GM18951 (cell line): ENCODE data around the gene TACR2.

Source experiments
- POLR2A ChIP-seq: IDR thresholded peaks from 4 replicates; pipeline ENCODE4 v1.6.1; 2011; ENCODE audit warnings: mild to moderate bottlenecking; ENCODE audit not compliant: insufficient read length, insufficient read depth; ENCODE audit errors: extremely low read depth
- in situ Hi-C: fragments of 300-500 bp; cut with MboI; formaldehyde crosslinking; loops from one replicate; pipeline ENCODE4 v1.12.0; 2022; ENCODE audit warnings: low sequenced_read_pairs, mixed read lengths, inconsistent platforms; ENCODE audit not compliant: unreplicated experiment

The TACR2 gene

DNA sequence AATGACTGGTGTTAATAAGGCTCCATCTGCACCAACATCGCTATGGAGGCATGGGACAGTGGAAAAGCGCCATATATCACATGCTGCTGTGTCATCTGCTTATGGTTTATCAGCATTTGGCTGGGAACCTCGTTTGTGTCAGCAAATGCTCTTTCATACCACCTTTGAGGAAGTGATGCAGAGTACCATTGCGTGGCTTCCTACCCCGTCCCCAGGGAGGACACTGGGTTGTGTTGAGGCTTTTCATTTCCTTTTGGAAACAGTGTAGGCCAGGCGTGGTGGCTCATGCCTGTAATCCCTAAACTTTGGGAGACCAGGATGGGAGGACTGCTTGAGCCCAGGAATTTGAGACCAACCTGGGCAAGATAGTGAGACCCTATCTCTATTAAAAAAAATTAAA is 6.8 kb downstream of the TACR2 start:
- in situ Hi-C loops: no loop called here
- no peak for TF ChIP-seq POLR2A

DNA sequence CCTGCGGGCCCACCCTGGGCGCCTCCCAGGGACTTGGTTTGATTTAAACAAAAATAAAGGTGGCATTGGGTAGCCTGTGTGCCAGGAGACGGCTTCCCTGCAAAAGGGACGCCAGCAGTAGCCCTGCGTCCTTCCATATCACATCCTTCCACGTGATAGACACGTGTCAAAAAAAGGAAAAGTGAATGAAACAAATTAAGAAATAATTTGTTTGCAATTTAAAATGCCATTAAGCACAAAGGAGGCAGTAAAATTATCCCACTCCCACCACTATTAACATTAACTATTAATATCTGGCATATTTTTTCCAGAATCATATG is 7.6 kb downstream of the TACR2 start:
- in situ Hi-C loops: no loop called here
- TF ChIP-seq POLR2A: no peak

DNA sequence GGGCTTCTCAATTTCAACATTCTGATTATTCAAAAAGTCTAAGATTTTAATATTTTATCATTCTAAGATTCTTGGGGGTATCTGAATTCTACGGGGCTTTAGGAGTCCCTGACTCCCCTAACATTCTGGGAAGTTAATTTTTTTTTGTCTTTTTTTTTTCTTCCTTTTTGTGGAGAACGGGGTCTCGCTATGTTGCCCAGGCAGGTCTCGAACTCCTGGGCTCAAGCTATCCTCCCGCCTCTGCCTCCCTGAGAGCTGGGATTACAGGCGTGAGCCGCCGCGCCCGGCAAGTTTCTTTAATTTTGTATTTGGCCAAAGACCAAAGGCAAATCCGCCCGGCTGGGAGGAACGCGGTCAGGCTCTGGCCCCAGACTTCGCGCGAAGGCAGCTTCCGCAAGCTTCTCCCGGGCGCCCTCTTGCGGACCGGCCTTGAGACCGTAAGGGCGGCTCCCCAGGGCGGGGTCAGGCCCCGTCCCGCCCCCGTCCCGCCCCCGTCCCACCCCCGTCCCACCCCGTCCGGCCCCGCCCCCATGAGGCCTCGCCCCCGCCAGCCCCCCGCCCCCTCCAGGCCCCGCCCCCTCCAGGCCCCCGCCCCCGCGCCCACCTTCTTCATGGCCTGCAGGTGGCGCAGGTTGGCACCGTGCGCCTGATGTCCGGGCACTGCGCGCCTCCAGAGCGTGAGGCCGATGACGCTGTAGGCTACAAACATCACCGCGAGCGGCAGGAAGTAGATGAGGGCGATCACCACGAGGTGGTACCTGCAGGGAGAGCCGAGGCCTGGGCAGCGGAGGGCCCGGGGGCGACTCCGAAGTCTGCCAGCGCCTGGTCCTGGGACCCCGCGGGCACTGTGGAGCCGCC is 8.2 kb downstream of the TACR2 start:
- TF ChIP-seq POLR2A: peak; percentile 34
- in situ Hi-C loops: no loop called here

DNA sequence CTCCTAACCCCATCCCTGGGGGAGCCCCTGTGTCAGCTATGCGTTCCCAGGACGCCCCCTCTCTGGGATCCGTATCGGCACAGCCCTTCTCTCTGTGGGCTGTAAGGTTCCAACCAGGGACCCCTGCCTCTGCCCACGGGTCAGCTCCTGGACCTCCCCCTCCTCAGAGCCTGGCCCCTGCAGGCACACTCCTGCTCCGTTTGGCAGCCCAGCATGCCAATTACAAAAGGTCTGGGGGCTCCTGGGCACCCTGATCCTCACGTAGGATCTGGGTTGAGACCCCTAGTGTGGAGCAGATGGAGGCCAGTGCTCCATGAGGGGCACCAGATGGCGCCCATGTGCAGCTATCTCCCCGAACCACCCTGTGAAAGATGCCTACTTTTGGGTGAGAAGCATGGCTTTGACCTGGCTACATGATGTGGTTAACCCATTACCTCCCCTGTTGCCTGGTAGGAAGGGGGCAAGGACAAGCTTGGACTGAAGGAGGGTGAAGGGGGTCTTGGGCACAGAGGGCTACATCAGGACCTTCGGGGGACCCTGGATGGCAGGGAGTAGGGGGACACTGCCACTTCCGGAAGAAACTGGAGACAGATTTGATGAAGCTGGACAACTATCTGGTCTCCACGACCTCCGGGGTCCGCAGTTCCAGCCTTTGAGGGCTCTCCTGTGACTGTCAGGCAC is 9.0 kb downstream of the TACR2 start:
- in situ Hi-C loops: no loop called here
- no peak for TF ChIP-seq POLR2A

DNA sequence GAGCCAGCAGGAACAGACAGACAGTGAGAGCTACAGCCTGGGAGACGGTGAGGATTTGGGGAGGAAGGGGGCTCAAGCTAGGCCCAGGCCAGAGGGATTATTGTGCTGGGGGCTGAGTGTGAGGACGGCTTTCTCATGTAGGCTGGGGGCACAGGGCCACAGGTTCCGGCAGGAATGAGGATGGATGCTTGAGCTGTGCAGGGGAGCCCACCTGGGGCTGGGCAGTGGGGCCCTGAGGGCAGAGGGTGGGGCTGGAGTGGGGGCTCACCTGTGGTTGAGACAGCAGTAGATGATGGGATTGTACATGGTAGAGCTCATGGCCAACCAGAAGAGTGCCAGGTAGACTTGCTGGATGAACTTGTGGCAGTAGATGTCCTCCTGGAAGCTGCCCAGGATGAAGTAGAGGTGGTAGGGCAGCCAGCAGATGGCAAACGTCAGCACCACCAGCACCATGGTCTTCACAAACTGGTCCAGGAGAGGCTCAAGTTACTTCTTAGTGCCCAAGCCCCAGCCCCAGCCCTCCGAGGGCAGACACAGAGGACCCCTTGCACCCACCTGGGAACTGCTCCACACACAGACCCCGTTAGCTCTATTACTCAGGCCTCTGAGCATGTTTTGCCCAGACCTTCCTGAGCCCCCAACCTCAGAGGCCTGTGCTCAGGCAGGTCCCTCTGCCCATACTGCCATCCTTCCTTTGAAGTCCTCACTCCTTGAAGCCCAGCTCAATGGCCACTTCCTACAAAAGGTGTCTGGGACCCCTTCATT is 9.7 kb downstream of the TACR2 start:
- no peak for TF ChIP-seq POLR2A
- in situ Hi-C loops: no loop called here

DNA sequence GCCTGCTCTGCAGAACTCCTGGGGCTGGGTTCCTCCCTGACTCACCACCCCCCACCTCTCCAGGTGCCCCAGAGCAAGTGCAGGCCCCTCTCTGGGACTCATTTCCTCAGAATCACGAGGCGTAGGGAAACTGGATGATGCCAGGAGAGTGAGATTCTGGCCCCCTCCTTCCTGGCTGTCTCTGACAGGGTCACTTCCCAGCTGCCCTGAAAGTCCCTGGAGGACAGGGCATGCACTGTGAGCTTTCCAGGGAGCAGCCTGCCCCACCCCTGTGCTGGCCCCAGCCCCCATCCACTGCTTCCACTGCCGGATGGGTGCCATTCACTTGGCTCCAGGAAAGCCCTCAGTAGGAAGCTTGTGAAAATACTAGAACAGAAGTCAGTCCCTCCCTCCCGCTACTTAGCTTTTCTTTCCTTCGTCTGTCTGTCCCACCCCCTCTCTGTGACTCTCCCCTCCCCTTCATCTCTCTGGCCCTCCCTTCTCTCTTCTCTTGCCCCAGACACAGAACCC is 10.4 kb downstream of the TACR2 start:
- in situ Hi-C loops: no loop called here
- no peak for TF ChIP-seq POLR2A

DNA sequence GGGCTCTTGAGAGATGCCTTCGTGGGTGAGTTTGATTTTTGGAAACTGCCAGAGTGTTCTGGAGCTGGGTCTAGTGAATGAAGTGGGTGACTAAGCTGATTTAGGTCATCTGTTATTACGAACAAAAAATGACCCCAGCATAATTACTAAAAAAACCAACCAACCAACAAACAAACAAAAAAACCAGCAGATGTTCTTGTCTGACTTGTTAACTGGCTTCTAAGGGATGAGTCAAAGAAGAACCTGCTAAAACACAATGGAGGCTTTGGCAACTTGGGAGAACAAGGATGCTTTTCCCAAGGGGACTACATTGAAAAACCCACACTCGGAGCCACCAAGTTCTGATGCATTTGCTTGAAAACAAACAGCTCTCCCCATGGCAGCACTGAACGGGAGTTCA is 11.5 kb downstream of the TACR2 start:
- TF ChIP-seq POLR2A: no peak
- in situ Hi-C loops: no loop called here

DNA sequence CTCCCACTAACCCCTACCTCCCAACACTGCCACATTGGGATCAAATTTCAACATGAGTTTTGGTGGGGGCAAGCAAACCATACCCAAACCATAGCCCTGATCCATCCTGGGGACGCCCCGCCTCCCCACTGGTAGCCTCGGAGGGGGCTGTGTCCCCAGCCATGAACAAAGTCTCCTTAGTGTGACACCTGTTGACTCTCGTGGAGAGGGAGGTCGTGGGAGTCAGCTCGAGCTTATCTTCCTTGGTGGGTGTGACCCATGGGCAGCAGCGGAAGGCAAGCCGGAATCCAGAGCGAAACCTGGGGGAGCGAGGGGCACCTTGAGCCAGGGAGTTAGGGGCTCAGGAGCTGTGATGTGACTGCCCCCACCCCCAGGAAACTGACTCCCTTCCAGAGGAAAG is 11.9 kb downstream of the TACR2 start:
- TF ChIP-seq POLR2A: no peak
- in situ Hi-C loops: no loop called here

DNA sequence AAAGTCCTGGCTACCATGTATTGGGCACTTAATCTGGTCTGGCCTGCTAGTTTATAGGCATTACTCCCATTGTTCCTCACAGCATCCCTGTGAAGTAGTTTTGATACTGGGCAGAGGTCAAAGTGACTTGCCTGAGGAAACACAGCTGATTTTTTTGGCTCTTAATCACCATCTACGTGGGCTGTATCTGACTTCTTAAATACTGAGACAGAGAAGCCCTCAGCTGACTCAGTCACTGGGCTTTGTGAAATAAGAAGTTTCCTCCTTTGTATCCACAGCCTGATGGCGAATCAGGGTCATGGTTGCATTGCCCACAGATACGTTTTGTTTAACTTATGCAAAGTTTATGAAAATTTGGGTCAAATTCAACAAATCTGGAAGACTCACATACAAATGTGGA is 13.2 kb downstream of the TACR2 start:
- in situ Hi-C loops: no loop called here

DNA sequence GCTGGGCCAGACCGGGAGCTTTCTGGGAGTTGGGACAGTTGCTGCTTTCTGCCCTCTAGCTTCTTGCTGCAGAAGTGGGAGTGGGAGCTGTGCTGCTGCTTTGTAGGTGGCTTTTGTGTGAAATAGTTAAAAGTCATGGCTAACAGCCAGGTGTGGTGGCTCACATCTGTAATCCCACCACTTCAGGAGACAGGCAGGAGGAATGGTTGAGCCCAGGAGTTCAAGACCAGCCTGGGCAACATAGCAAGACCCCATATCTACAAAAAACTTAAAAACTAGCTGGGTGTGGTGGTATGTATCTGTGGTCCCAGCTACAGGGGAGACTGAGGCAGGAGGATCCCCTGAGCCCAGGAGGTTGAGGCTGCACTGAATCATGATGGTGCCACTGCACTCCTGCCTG is 13.7 kb downstream of the TACR2 start:
- in situ Hi-C loops: no loop called here
- no peak for TF ChIP-seq POLR2A

More for the DNA sequence above, 13.2 kb downstream of the TACR2 start:
- no peak for TF ChIP-seq POLR2A

DNA sequence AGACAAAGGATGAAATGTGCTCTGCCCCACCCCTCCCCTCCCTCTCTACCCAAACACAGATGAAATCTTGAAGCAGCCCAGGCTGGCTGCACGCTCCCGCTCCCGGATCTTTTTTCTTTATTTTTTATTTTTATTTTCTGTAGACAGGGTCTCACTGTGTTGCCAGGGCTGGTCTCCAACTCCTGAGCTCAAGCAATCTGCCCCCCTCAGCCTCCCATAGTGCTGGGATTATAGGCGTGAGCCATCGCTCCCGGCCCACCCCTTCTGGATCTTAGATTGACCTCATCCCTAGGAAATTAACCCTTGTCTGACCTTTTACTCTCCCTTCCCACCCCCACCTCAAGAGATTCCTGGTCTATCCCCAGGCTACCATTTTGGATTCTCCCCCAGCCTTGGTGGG is 14.3 kb downstream of the TACR2 start:
- no peak for TF ChIP-seq POLR2A
- in situ Hi-C loops: no loop called here

DNA sequence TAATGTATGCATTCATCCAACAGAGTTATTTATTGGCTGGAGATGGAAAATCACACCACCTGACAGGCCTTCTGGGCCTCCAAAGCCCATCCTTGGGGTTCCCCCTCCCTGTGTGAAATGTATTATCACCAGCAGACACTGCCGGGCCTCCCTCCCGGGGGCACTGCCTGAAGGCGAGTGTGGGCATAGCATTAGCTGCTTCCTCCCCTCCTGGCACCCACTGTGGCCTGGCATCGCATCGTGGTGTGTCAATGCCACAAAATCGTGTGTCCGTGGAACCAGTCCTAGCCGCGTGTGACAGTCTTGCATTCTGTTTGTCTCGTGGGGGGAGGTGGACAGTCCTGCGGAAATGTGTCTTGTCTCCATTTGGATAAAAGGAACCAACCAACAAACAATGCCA is 15.3 kb downstream of the TACR2 start:
- in situ Hi-C loops: no loop called here
- no peak for TF ChIP-seq POLR2A

DNA sequence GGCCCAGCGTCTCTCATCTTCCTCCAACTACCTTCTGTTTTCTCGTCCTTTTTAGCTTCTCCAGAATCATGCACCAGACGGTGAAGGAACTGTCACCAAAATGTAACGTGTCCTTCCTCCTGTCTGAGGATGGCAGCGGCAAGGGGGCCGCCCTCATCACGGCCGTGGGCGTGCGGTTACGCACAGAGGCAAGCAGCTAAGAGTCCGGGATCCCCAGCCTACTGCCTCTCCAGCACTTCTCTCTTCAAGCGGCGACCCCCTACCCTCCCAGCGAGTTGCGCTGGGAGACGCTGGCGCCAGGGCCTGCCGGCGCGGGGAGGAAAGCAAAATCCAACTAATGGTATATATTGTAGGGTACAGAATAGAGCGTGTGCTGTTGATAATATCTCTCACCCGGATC is 15.8 kb downstream of the TACR2 start:
- in situ Hi-C loops: no loop called here
- no peak for TF ChIP-seq POLR2A
